Myometrial cell (primary cell): ENCODE data around the gene AGAP6. TPM values are rescaled to one million over a fixed set of nuclear protein-coding genes. Genes with fewer than 3 reads are reported as not detected.

Experiments used
- total RNA-seq: library from RNA; depleted of rRNA; stranded (reverse); fragments of >200 nt; gene quantifications from 2 replicates; pipeline ENCODE4 v1.2.3, GENCODE V29; 2015

AGAP6 gene
- total RNA-seq: 2.0 and 4.3 TPM in 2 replicates

DNA sequence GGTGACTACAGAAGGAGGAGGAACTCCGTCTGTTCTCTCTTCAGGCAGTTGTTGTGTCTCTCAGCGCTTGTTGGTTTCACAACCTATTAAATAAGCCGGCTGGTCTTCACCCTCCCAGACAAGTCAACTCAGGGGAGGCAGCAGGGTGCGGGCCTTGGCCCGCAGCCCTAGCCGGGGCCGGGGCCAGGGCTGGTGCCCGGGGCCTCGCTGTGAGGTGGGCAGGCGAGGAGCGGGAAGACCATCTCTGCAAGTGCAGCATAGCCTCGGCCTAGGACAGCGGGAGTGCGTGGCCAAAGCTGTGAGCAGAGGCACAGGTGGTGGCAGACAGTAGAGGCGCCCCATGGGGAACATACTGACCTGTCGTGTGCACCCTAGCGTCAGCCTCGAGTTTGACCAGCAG lies at the start of gene AGAP6:
AGAP6 (plus strand) TSS at position 31 of the 400 bp plus-strand sequence; CDS start at position 341, 310 bp downstream.

DNA sequence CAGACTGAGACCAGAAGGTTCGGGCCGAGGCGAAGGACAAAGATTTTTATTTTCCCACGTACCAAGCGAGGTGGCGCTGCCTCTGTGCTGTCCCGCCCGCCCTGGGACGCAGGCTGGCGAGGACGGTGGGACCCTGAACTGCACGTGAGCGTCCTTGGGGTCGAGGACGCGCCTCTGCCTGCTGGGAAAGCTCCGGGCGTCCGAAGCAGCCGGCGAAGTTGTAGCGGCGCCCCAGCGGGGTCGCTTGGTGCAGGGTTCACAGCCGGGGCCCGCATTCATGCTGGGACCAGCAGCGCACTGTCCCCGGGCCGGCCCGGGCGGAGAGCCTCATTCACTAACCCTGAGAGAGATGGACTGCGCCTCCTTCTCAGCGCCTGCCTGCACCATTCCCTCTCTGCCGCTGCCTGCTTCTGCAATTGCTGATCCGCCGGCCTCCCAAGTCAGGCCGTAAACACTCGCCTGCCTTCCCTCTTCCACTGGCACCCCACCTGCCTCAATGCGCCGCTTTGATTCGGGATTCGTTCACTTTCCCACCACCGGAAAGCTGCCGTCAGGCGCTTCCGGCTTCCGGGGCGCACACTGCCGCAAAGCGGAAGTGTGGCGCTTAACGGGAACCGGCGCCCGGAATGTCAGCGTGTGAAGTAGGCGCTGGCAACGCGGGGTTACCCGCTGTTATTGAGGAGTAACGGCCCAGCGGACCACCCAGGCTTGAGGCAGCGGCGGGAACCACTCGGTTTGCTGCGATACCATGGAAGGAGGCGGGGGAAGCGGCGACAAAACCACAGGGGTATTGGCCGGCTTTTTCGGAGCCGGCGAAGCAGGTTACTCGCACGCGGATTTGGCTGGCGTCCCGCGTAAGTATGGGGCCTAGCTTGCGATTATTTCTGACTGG lies 46.5 kb upstream of the AGAP6 start, which contains the start of the genes PARG and TIMM23B:
PARG (minus strand) TSS at position 581 of the 892 bp plus-strand sequence; CDS start at position 279, 302 bp downstream.
TIMM23B (plus strand) TSS at position 607 of the 892 bp plus-strand sequence; CDS start at position 749, 142 bp downstream.

Other genes starting within 250 kb of the AGAP6 start
- gene OGDHL, start 226.1 kb upstream of the AGAP6 start, total RNA-seq: 0.18 and 0.58 TPM in 2 replicates
- gene PARG, start 46.4 kb upstream of the AGAP6 start, total RNA-seq: 12.7 and 17.0 TPM in 2 replicates
- gene TIMM23B, start 46.4 kb upstream of the AGAP6 start, total RNA-seq: 7.4 and 12.1 TPM in 2 replicates
- 24.5 and 29.2 TPM in 2 replicates for gene WASHC2A, start 79.5 kb downstream of the AGAP6 start, total RNA-seq